GM21619 (cell line): ENCODE data around the gene GPC6.
"Not testable (repeated sequence)": the region's sequence is repeated elsewhere in the genome, so short reads cannot be mapped to it uniquely, and the experiment has no call there.

Experiments used
- ATAC-seq: cut with Tn5 transposase; IDR thresholded peaks from one replicate; pipeline ENCODE4 v1.9.1; 2021; ENCODE audit not compliant: unreplicated experiment

The GPC6 gene

GRCh38 chr13:94263038-94263437 lies 1036.4 kb downstream of the GPC6 start:
- no peak for ATAC-seq

- ATAC-seq, result no peak
These were observed 1041.2 kb downstream of the GPC6 start for GRCh38 chr13:94267581-94268366.

GRCh38 chr13:94268661-94269060 lies 1042.1 kb downstream of the GPC6 start:
- ATAC-seq, result no peak

GRCh38 chr13:94269557-94269956 lies 1043.0 kb downstream of the GPC6 start:
- ATAC-seq, result no peak

GRCh38 chr13:94270556-94270955 lies 1043.9 kb downstream of the GPC6 start:
- no peak for ATAC-seq

GRCh38 chr13:94272038-94272437 lies 1045.4 kb downstream of the GPC6 start:
- ATAC-seq, result no peak

GRCh38 chr13:94280349-94280748 lies 1053.7 kb downstream of the GPC6 start:
- no peak for ATAC-seq

GRCh38 chr13:94280845-94281244 lies 1054.2 kb downstream of the GPC6 start:
- no peak for ATAC-seq

GRCh38 chr13:94286581-94286980 lies 1060.0 kb downstream of the GPC6 start:
- no peak for ATAC-seq

- no peak for ATAC-seq
These were observed 1065.2 kb downstream of the GPC6 start for GRCh38 chr13:94291631-94292322.

- ATAC-seq, result no peak
These were observed 1065.7 kb downstream of the GPC6 start for GRCh38 chr13:94292323-94292640.

- no peak for ATAC-seq
These were observed 1069.9 kb downstream of the GPC6 start for GRCh38 chr13:94296471-94296870.

- no peak for ATAC-seq
These were observed 1071.7 kb downstream of the GPC6 start for GRCh38 chr13:94298346-94298745.

- ATAC-seq, result no peak
These were observed 1073.8 kb downstream of the GPC6 start for GRCh38 chr13:94300401-94300800.

GRCh38 chr13:94301487-94301886 lies 1074.9 kb downstream of the GPC6 start:
- no peak for ATAC-seq

GRCh38 chr13:94302847-94303565 lies 1076.4 kb downstream of the GPC6 start:
- ATAC-seq, result not testable (repeated sequence)

GRCh38 chr13:94303644-94304174 lies 1077.1 kb downstream of the GPC6 start:
- ATAC-seq, result no peak

- no peak for ATAC-seq
These were observed 1078.4 kb downstream of the GPC6 start for GRCh38 chr13:94305033-94305432.

GRCh38 chr13:94305463-94305862 lies 1078.9 kb downstream of the GPC6 start:
- ATAC-seq, result no peak

- no peak for ATAC-seq
These were observed 1079.3 kb downstream of the GPC6 start for GRCh38 chr13:94305934-94306333.

- ATAC-seq, result no peak
These were observed 1082.2 kb downstream of the GPC6 start for GRCh38 chr13:94308832-94309231.

GRCh38 chr13:94309576-94309975 lies 1083.0 kb downstream of the GPC6 start:
- ATAC-seq, result no peak
